ENCODE data around the gene GALNTL6.
A peak's percentile ranks its signal among the peaks of the same experiment; 100 is the strongest.
"Not testable (repeated sequence)": the region's sequence is repeated elsewhere in the genome, so short reads cannot be mapped to it uniquely, and the experiment has no call there.

GALNTL6 gene

GRCh38 chr4:173041482-173041881, 1228.3 kb downstream of the GALNTL6 start:
- DNase-seq = no peak

GRCh38 chr4:173042139-173042538, 1228.9 kb downstream of the GALNTL6 start:
- not testable (repeated sequence) for DNase-seq

- DNase-seq = no peak
These were observed 1231.1 kb downstream of the GALNTL6 start for GRCh38 chr4:173044340-173044739.

- DNase-seq = no peak
These were observed 1232.4 kb downstream of the GALNTL6 start for GRCh38 chr4:173045571-173045970.

GRCh38 chr4:173046144-173046543, 1232.9 kb downstream of the GALNTL6 start:
- DNase-seq = no peak

- peak; percentile 79 for DNase-seq
These were observed 1233.6 kb downstream of the GALNTL6 start for GRCh38 chr4:173046818-173047217.

GRCh38 chr4:173051232-173051631, 1238.0 kb downstream of the GALNTL6 start:
- no peak for DNase-seq

GRCh38 chr4:173051716-173052115, 1238.5 kb downstream of the GALNTL6 start:
- DNase-seq = no peak

GRCh38 chr4:173052439-173052838, 1239.2 kb downstream of the GALNTL6 start:
- DNase-seq = no peak

- DNase-seq = peak; percentile 61
These were observed 1243.1 kb downstream of the GALNTL6 start for GRCh38 chr4:173056271-173056670.

GRCh38 chr4:173056710-173057109, 1243.5 kb downstream of the GALNTL6 start:
- peak; percentile 88 for DNase-seq

GRCh38 chr4:173057442-173057841, 1244.2 kb downstream of the GALNTL6 start:
- DNase-seq = peak; percentile 83

- peak; percentile 77 for DNase-seq
These were observed 1244.7 kb downstream of the GALNTL6 start for GRCh38 chr4:173057901-173058300.

- DNase-seq = no peak
These were observed 1248.0 kb downstream of the GALNTL6 start for GRCh38 chr4:173061160-173061559.

GRCh38 chr4:173073939-173074500, 1260.8 kb downstream of the GALNTL6 start:
- peak; percentile 71 for DNase-seq

GRCh38 chr4:173074501-173074946, 1261.3 kb downstream of the GALNTL6 start:
- peak; percentile 92 for DNase-seq

GRCh38 chr4:173076903-173077634, 1263.9 kb downstream of the GALNTL6 start:
- no peak for DNase-seq

GRCh38 chr4:173088144-173088543, 1274.9 kb downstream of the GALNTL6 start:
- DNase-seq = no peak
